CD4-positive, alpha-beta T cell treated with Interleukin-12 subunit alpha and Interleukin-12 subunit beta, for 1 hour (primary cell): ENCODE data around the gene SCAMP3.
A peak's percentile ranks its signal among the peaks of the same experiment; 100 is the strongest.
"Not testable (repeated sequence)": the region's sequence is repeated elsewhere in the genome, so short reads cannot be mapped to it uniquely, and the experiment has no call there.

ENCODE experiments used
- DNase-seq: peaks from one replicate; pipeline ENCODE4 v3.0.0-alpha.2; 2020

The SCAMP3 gene

GRCh38 chr1:155261852-155262673, at the start of gene SCAMP3:
SCAMP3 (minus strand) TSS chr1:155262360; CDS start chr1:155262151, 209 bp downstream.
- DNase-seq: peak; percentile 91

- DNase-seq: no peak
These were observed 47.4 kb upstream of the SCAMP3 start for GRCh38 chr1:155309423-155310021.

DNA sequence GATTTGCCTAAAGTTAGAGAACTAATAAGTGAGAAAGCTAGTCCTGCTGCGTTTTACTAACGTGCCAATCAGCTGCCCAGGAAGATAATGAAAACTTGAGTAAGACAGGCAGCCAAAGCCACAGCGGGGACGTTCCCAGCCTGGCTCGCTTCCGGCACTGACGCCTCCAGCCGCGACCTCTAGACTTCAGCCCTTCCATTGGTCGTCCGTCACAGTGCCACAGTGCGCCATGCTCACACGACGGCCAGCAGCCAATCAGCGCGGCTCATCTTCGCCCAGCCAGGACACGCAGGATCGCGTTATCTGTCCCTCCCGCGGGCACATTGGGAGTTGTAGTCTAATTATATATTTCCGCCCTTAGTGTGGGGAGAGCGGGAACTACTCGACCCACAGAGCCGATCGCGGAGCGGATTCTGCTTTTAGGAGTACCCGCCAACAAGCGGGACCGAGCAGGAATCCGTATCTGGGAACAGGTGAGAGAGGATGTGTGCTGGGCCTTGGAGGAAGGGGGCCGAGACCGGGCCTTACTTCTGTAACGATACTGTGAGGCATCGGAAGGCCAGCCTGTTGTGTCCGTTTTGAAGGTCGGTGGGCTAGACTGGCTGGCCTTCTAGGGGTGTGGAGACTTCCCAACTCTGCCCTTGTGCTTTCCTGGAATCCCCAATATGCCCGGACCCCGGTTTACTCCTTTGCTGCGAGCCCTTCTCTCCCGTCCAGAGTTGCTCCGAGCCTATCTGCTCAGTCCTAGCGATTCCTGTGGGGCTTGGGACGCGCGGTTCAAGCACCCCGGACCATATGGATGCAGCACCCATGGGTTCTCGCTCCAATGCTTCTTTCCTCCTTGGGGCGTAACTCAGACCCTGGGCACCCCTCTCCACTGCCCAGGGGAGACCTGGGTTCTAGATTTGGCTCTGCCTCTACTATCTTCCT, 46.6 kb upstream of the SCAMP3 start, which contains the start of gene FDPS:
TSS of gene FDPS (plus strand) at position 374 of the 930 bp plus-strand sequence. CDS start 924 bp downstream, outside the sequence.
- DNase-seq: peak; percentile 99

- peak; percentile 31 for DNase-seq
These were observed 45.1 kb upstream of the SCAMP3 start for GRCh38 chr1:155307247-155307740.

- no peak for DNase-seq
These were observed 43.8 kb upstream of the SCAMP3 start for GRCh38 chr1:155305881-155306391.

- DNase-seq: no peak
These were observed 42.5 kb upstream of the SCAMP3 start for GRCh38 chr1:155304558-155305063.

GRCh38 chr1:155301342-155301841, 39.2 kb upstream of the SCAMP3 start, which contains the start of gene PKLR:
PKLR (minus strand) TSS chr1:155301438; CDS start chr1:155301395, 43 bp downstream.
- DNase-seq: no peak

- no peak for DNase-seq
These were observed 38.6 kb upstream of the SCAMP3 start for GRCh38 chr1:155300553-155301329.

DNA sequence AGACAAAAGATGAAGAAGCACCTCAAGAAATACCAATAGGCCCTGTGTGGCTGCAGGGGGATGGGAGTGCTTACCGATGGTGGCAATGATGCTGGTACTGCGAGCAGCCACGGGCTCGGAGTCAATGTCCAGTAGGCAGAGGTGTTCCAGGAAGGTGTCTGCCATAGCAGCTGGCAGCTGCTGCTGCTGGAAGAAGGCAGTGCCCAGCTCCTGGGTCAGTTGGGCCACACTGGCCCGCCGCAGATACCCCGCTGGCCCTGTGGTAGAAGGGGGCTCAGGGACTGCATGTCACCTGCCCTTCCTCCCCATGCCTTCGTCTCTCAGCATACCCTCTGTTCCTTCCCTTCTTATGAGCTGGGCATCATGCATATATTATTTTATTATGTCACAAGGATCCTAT, 37.9 kb upstream of the SCAMP3 start:
- DNase-seq: no peak

DNA sequence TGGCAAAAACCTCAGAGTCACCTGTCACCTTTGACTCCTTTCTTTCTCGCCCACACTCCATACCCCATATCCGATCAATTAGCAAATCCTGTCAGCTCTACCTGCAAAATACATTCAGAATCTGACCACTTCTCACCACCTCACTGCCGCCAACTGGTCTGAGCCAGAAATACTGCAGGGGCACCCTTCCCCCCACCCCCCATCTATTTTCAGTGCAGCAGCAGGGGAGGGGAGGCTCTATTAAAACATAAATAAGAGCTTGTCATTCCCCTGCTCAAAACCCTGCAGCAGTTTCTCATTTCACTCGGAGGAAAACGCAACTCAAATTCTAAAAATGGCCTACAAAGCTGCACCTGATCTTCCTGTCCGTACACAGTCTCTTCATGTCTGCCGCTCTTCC, 35.2 kb upstream of the SCAMP3 start:
- no peak for DNase-seq

- no peak for DNase-seq
These were observed 34.5 kb upstream of the SCAMP3 start for GRCh38 chr1:155296661-155297060.

GRCh38 chr1:155295942-155296267, 33.7 kb upstream of the SCAMP3 start:
- no peak for DNase-seq

GRCh38 chr1:155295183-155295941, 33.2 kb upstream of the SCAMP3 start:
- no peak for DNase-seq

GRCh38 chr1:155294520-155295182, 32.5 kb upstream of the SCAMP3 start:
- no peak for DNase-seq

- no peak for DNase-seq
These were observed 31.1 kb upstream of the SCAMP3 start for GRCh38 chr1:155293086-155293749.

DNA sequence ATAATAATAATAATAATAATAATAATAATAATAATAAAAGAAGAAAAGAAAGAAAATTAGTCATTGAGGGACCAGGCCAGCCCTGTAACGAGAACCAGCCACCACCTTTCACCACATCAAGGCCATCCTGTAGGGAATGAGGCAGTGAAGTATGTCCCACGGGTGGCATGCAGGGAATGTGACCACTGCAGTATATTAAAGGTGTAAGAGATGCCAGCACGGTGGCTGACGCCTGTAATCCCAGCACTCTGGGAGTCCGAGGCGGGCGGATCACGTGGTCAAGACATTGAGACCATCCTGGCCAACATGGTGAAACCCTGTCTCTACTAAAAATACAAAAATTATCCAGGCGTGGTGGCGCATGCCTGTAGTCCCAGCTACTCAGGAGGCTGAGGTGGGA, 28.8 kb upstream of the SCAMP3 start:
- DNase-seq: not testable (repeated sequence)

DNA sequence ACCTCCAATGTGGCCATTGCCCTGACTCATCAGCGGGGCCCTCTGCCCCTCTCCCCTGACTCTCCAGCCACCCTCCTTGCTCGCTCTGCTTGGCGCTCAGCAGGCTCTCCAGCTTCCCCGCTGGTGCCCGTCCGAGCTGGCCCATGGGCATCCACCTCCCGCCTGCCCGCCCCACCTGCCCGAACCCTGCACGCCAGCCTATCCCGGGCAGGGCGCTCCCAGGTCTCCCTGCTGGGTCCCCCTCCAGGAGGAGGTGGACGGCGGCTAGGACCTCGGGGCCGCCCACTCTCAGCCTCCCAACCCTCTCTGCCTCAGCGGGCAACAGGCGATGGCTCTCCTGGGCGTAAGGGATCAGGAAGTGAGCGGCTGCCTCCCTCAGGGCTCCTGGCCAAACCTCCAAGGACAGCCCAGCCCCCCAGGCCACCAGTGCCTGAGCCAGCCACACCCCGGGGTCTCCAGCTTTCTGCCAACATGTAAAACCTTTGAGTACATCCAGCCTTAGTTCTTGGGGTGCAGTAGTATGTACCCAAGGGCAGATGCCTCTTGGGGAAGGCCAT, 25.9 kb upstream of the SCAMP3 start:
- DNase-seq: no peak

DNA sequence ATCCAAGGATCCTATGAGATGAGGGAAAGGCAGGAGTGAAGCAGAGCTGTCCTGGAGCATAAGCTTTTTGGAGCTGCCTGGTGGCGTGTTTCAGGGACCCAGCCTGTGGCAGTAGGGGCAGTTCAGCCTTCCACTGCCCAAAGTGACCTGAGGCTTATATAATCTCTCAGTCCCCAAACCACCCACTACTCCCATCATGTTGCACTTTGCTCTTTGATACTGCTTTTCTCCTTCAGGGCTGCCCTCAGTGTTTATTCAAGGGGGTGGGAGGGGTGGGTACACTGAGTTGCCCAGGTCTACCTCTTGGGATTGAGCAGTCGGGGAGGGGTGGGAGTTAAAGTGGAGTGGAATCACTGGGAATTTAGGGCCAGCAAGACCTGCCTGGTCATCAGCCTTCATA, 24.4 kb upstream of the SCAMP3 start:
- DNase-seq: no peak

- no peak for DNase-seq
These were observed 23.5 kb upstream of the SCAMP3 start for GRCh38 chr1:155285631-155286044.
